NT2/D1 (cell line): ENCODE measurements around the gene CPSF7.

Source experiments
- DNase-seq: peaks from one replicate; pipeline ENCODE4 v3.0.0-alpha.2; 2011; ENCODE audit warnings: low read depth, low spot score
- H3K27me3 ChIP-seq: 2 replicates; pipeline ENCODE4 v1.6.0; 2011; ENCODE audit warnings: mild to moderate bottlenecking; ENCODE audit not compliant: insufficient read length, insufficient read depth
- H3K36me3 ChIP-seq: 2 replicates; pipeline ENCODE4 v1.6.1; 2011; ENCODE audit warnings: mild to moderate bottlenecking, low read length, mixed read lengths; ENCODE audit not compliant: insufficient read depth, insufficient read length
- H3K4me1 ChIP-seq: 2 replicates; pipeline ENCODE4 v1.5.1; 2011; ENCODE audit not compliant: insufficient read depth, insufficient read length
- H3K4me3 ChIP-seq: 2 replicates; pipeline ENCODE4 v1.5.1; 2011; ENCODE audit warnings: low read depth; ENCODE audit not compliant: insufficient read length
- H3K9ac ChIP-seq: 2 replicates; pipeline ENCODE4 v1.6.0; 2011; ENCODE audit warnings: low read depth; ENCODE audit not compliant: insufficient read length
- H3K9me3 ChIP-seq: 2 replicates; pipeline ENCODE4 v1.5.1; 2011; ENCODE audit warnings: mild to moderate bottlenecking, low read length; ENCODE audit not compliant: insufficient read depth
- SUZ12 ChIP-seq: IDR thresholded peaks from 2 replicates; pipeline ENCODE4 v1.6.1; 2011; ENCODE audit not compliant: insufficient read length, insufficient read depth; ENCODE audit errors: extremely low read depth
- YY1 ChIP-seq: IDR thresholded peaks from 2 replicates; pipeline ENCODE4 v1.6.1; 2011; ENCODE audit not compliant: insufficient read length, insufficient read depth
- ZNF274 ChIP-seq: IDR thresholded peaks from 2 replicates; pipeline ENCODE4 v1.6.1; 2011; ENCODE audit warnings: mild to moderate bottlenecking, low read depth, low read length

CPSF7 gene

DNA sequence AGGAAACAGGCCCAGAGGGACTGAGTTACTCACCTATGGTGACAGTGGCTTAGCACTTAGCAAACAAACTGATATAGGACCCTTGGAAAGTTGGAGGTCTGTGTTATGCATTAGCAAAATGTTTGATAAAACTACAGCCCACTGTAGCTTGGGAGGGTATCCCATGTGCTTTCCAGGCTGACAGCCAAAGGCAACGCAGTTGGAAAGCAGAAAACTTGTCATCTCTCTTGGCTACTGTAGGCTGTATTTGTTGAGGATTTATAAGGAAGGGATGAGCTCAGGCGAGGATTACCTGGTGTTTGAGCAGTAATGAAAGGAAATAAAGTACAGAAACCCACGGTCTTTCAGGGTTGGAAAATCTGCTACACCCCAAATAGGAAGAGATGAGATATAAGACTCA, 23.9 kb upstream of the CPSF7 start:
- no peaks in the 10 kb centered on the region for H3K4me1 ChIP-seq
- no peaks in the 10 kb centered on the region for H3K27me3 ChIP-seq
- no peak for TF ChIP-seq SUZ12
- no peak for TF ChIP-seq YY1
- no peak for TF ChIP-seq ZNF274
- no peak overlapping the region for H3K9ac ChIP-seq
- H3K4me3 ChIP-seq = no peak overlapping the region
- H3K9me3 ChIP-seq = no peaks in the 10 kb centered on the region
- H3K36me3 ChIP-seq = peaks cover 46% of the 10 kb centered on the region
- DNase-seq = no peak

DNA sequence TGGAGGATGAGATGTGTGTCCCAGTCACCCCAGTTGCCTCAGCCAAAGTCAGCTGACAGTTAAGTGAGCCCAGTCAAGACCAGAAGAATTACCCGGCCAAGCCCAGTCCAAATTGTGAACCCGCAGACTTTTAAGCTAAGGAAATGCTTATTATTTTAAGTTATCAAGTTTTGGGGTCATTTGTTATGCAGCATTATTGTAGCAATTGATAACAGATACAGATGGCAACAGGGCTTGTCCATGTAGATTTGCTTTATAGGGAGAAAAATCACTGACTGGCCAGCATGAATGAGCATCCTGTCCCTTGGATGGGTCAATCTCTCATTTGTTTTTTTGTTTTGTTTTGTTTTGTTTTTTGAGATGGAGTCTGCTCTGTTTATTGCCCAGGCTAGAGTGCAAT, 23.1 kb upstream of the CPSF7 start:
- peaks cover 55% of the 10 kb centered on the region for H3K36me3 ChIP-seq
- DNase-seq = no peak
- H3K27me3 ChIP-seq = no peaks in the 10 kb centered on the region
- no peak overlapping the region for H3K4me3 ChIP-seq
- H3K9me3 ChIP-seq = no peaks in the 10 kb centered on the region
- no peaks in the 10 kb centered on the region for H3K4me1 ChIP-seq
- H3K9ac ChIP-seq = no peak overlapping the region
- no peak for TF ChIP-seq SUZ12
- TF ChIP-seq YY1 = no peak
- no peak for TF ChIP-seq ZNF274

GRCh38 chr11:61448552-61448927, 18.8 kb upstream of the CPSF7 start:
- DNase-seq = no peak
- Histone ChIP-seq H3K4me1 (peaks cover 3% of the 10 kb centered on the region), H3K4me3 (no peak overlapping the region), H3K9ac (no peak overlapping the region), H3K36me3 (peaks cover 74% of the 10 kb centered on the region), H3K9me3 (no peaks in the 10 kb centered on the region), H3K27me3 (no peaks in the 10 kb centered on the region)
- TF ChIP-seq YY1 (no peak), SUZ12 (no peak), ZNF274 (no peak)

- Histone ChIP-seq H3K9ac (no peak overlapping the region), H3K27me3 (no peaks in the 10 kb centered on the region), H3K4me1 (peaks cover 3% of the 10 kb centered on the region), H3K36me3 (peaks cover 80% of the 10 kb centered on the region), H3K9me3 (no peaks in the 10 kb centered on the region), H3K4me3 (no peak overlapping the region)
- no peak for TF ChIP-seq SUZ12
- TF ChIP-seq YY1 = no peak
- TF ChIP-seq ZNF274 = no peak
- DNase-seq = no peak
Observed at GRCh38 chr11:61447601-61448551, 18.1 kb upstream of the CPSF7 start.

- H3K36me3 ChIP-seq = peaks cover 88% of the 10 kb centered on the region
Observed at GRCh38 chr11:61446211-61446651, 16.5 kb upstream of the CPSF7 start.

DNA sequence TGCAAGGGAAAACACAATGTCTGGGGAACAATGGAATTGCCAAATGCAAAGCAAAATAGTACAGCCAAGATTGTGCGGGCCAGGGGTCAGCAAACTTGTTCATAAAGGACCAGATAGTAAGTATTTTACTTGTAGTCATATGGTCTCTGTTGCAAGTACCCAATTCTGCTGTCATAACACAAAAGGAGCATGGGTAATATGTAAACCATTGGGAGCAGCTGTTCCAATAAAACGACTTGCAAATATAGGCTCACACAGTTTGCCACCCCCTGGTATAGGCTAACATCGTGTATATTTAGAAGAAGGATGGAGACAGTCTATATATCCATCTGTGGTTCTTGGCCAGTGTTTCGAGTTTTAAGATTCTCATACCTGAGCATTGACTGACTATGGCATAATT, 15.7 kb upstream of the CPSF7 start:
- TF ChIP-seq SUZ12 (no peak), YY1 (no peak), ZNF274 (no peak)
- Histone ChIP-seq H3K4me1 (peaks cover 3% of the 10 kb centered on the region), H3K36me3 (peaks cover 89% of the 10 kb centered on the region), H3K9ac (no peak overlapping the region), H3K27me3 (no peaks in the 10 kb centered on the region), H3K4me3 (no peak overlapping the region), H3K9me3 (no peaks in the 10 kb centered on the region)
- DNase-seq = no peak

More at GRCh38 chr11:61446211-61446651, 16.5 kb upstream of the CPSF7 start:
- Histone ChIP-seq H3K9me3 (no peaks in the 10 kb centered on the region), H3K4me3 (no peak overlapping the region), H3K9ac (peak overlapping the region; percentile 34), H3K4me1 (peaks cover 3% of the 10 kb centered on the region), H3K27me3 (no peaks in the 10 kb centered on the region)
- peak; percentile 87 for DNase-seq
- TF ChIP-seq ZNF274 = no peak
- TF ChIP-seq YY1 = no peak
- TF ChIP-seq SUZ12 = no peak

DNA sequence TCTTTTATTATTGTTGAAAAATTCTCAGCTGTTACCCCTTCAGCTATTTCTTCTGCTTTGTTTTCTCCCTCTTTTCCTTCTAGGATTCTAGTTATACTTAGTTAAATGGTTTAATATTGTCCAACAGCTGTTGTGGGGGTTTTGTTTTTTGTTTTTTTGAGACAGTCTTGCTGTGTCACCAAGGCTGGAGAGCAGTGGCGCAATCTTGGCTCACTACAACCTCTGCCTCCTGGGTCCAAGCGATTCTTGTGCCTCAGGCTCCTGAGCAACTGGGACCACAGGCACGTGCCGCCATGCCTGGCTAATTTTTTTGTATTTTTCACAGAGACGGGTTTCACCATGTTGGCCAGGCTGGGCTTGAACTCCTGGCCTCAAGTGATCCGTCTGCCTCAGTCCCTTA, 12.8 kb upstream of the CPSF7 start:
- no peaks in the 10 kb centered on the region for H3K27me3 ChIP-seq
- no peak for TF ChIP-seq ZNF274
- TF ChIP-seq YY1 = no peak
- no peak for TF ChIP-seq SUZ12
- H3K4me1 ChIP-seq = peaks cover 3% of the 10 kb centered on the region
- H3K36me3 ChIP-seq = peaks cover 90% of the 10 kb centered on the region
- H3K4me3 ChIP-seq = no peak overlapping the region
- no peaks in the 10 kb centered on the region for H3K9me3 ChIP-seq
- no peak for DNase-seq
- H3K9ac ChIP-seq = no peak overlapping the region
